PC-3 (cell line): Measurements from ENCODE around the gene METTL1.
"Not testable (repeated sequence)": the region's sequence is repeated elsewhere in the genome, so short reads cannot be mapped to it uniquely, and the experiment has no call there.

ENCODE experiments used
- EZH2 ChIP-seq: fragments of 300-600 bp; sonication (generic); IDR thresholded peaks from one replicate; pipeline ENCODE4 v1.6.1; 2017; ENCODE audit warnings: antibody characterized with exemption, mild to moderate bottlenecking, low read length; ENCODE audit not compliant: unreplicated experiment
- EZH2phosphoT487 ChIP-seq: fragments of 300-600 bp; sonication (generic); IDR thresholded peaks from 2 replicates; pipeline ENCODE4 v1.6.1; 2018; ENCODE audit warnings: mild to moderate bottlenecking, antibody characterized with exemption, low read length, borderline replicate concordance
- TF ChIP-seq, protein P1 (sequence below): fragments of 300-600 bp; sonication (generic); conservative IDR thresholded peaks from 2 replicates; pipeline ENCODE4 v1.5.1; 2017; ENCODE audit warnings: antibody characterized with exemption, low read depth, mild to moderate bottlenecking, low read length

DNA sequence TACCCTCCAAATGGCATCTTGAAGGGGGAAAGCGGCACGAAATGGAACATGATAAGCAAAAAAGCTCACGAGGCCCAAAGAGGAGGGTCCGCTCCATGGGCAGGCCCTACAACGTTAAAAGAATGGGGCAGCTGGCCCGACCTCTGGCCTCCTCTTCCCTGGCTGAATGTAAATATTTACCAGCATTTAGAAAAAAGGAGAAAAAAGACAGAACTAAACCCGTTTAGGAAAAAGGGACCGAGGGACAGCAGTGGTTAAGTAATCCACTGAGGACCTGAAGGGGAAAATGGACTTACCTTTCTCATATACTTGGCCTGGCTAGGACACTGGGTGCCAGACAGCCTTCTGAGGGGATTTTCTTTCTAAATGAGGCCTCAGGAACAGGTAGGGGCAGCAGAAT, 48.2 kb upstream of the METTL1 start:
- TF ChIP-seq, protein P1, sequence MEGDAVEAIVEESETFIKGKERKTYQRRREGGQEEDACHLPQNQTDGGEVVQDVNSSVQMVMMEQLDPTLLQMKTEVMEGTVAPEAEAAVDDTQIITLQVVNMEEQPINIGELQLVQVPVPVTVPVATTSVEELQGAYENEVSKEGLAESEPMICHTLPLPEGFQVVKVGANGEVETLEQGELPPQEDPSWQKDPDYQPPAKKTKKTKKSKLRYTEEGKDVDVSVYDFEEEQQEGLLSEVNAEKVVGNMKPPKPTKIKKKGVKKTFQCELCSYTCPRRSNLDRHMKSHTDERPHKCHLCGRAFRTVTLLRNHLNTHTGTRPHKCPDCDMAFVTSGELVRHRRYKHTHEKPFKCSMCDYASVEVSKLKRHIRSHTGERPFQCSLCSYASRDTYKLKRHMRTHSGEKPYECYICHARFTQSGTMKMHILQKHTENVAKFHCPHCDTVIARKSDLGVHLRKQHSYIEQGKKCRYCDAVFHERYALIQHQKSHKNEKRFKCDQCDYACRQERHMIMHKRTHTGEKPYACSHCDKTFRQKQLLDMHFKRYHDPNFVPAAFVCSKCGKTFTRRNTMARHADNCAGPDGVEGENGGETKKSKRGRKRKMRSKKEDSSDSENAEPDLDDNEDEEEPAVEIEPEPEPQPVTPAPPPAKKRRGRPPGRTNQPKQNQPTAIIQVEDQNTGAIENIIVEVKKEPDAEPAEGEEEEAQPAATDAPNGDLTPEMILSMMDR, result not testable (repeated sequence)
- not testable (repeated sequence) for TF ChIP-seq EZH2phosphoT487, EZH2
